Measurements from ENCODE around the gene CABLES1.

DNA sequence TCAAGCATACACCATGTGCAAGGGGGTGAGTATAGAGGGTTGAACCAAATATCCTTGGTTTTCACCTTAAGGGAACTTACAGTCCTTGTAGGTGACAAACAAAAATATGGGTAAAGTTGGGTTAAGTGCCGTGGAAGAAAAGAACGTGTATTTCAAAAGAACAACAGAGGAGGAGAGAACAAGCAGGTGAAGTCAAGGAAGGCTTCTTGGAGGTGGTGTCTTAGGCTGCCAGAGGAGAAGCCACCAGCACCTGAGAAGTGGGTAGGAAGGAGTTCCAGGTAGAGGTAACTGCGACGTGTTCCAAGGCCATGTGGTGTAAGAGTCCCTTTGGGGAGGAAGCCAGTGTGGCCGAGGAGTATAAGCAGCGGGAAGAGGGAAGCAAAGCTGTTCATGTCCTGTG, 27.2 kb downstream of the CABLES1 start:
- TF ChIP-seq CTCF (IDR thresholded peaks at IDR 0.05; ENCODE audit: borderline replicate concordance, extremely low read depth, low read length, poor library complexity, severe bottlenecking) (no peak), EZH2 (IDR thresholded peaks at IDR 0.05; ENCODE audit: borderline replicate concordance, low read depth, low read length, severe bottlenecking) (no peak)
